ENCODE data around the gene CTH.

The CTH gene

DNA sequence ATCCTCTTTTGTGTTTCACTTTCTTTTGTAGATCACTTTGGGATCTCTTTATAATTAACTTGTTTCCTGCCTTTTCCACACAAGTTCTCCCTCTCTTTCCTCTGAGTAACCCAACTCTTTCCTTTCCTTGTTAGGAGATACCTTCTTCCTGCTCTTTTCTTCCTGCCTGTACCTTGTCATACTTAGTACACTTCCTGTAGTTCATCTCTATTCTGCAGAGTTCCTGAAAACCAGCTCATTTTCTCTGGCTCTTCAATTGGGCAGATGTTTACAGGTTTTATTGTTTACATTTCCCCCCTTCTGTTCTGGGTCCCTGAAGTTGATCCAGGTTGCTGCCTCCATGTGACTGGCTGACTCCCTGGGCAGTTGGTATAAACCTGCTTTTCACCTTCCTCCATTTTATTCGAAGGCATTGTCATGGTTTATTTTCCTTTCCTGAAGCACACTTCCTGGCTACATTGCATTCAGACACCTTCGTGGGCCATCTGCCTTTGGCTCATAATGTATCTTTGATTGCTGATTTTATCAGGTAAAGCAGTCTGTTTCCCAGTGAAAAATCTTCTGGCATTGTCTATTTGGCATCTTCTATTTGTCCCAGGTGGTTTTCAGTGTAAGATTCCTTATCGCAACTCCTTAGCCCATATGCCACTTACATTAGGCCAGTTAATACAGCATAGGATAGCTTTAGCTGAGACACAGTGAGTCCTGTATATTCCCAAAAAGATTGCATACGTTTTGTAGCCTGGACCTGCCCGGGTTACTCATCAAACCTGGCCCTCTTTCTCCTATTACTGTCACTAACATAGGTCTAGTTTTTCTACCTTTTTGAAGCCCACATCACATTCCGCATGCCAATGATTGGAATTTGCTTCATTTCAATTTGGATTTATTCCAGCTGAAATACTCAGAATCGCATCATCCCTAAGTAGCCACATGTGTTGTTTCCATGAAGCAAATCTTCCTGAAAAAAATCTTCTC lies 15.4 kb downstream of the CTH start:
- TF ChIP-seq, protein P1, sequence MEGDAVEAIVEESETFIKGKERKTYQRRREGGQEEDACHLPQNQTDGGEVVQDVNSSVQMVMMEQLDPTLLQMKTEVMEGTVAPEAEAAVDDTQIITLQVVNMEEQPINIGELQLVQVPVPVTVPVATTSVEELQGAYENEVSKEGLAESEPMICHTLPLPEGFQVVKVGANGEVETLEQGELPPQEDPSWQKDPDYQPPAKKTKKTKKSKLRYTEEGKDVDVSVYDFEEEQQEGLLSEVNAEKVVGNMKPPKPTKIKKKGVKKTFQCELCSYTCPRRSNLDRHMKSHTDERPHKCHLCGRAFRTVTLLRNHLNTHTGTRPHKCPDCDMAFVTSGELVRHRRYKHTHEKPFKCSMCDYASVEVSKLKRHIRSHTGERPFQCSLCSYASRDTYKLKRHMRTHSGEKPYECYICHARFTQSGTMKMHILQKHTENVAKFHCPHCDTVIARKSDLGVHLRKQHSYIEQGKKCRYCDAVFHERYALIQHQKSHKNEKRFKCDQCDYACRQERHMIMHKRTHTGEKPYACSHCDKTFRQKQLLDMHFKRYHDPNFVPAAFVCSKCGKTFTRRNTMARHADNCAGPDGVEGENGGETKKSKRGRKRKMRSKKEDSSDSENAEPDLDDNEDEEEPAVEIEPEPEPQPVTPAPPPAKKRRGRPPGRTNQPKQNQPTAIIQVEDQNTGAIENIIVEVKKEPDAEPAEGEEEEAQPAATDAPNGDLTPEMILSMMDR (IDR thresholded peaks at IDR 0.05; ENCODE audit: low read depth, low read length, missing control alignments) = no peak
- in situ Hi-C loops (cut with HindIII; ENCODE audit: low sequenced_read_pairs) = no loop called here
- H3K4me3 ChIP-seq (ENCODE audit: low read depth, low read length) = no peak overlapping the region
- DNase-seq (ENCODE audit: low read depth) = no peak

DNA sequence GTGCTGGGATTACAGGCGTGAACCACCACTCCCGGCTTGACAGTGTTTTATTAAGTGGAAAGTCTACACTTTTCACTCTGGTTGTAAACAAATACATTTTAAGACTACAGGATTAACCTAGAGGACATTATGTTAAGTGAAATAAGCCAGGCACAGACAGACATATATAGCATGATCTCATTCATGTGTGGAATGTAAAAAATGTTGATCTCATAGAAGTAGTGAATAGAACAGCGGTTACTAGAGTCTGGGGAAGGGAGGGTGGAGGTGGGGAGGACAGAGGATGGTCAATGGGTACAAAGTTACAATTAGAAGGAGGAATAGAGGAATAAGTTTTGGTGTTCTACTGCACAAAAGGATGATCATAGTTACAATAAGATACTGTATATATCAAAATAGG lies 16.9 kb downstream of the CTH start:
- TF ChIP-seq, protein P1 (IDR thresholded peaks at IDR 0.05; ENCODE audit: low read depth, low read length, missing control alignments) = no peak
- in situ Hi-C loops (cut with HindIII; ENCODE audit: low sequenced_read_pairs) = no loop called here
- no peak for DNase-seq (ENCODE audit: low read depth)
- no peak overlapping the region for H3K4me3 ChIP-seq (ENCODE audit: low read depth, low read length)

DNA sequence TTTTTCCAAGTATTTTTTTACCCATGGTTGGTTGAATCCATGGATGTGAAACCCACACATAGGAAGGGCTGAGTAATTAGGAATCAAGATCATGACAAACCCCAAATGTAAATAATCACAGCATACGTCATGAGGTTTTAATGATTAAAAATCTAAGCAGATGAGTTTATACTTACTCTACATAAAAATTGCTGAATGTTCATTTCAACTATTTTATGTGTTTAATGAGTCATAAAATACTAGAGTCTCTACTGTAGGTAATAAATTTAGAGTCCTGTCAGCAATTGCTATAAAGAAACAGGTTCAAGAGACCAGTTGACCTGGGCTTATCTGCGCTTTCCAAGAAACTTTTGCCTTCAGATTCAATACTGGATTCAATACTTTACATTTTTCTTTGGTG lies 18.2 kb downstream of the CTH start:
- DNase-seq (ENCODE audit: low read depth) = no peak
- TF ChIP-seq, protein P1 (IDR thresholded peaks at IDR 0.05; ENCODE audit: low read depth, low read length, missing control alignments) = no peak
- H3K4me3 ChIP-seq (ENCODE audit: low read depth, low read length) = no peak overlapping the region
- in situ Hi-C loops (cut with HindIII; ENCODE audit: low sequenced_read_pairs) = no loop called here

DNA sequence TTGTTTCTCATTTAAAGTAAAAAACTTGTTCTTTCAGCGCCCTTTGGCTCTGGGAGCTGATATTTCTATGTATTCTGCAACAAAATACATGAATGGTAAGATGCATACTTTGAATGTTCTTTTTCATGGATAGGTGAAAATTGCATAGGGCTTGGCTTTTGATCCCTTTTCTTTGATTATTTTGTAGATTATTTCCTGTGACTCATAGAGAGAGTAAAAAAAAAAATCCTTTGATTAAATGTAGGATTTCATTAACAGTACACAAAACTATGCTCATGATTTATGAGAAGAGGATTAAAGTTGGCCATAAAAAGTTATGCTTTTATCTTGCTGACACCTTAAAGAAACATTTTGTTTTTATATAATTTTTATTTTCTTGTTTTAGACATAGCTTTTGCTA lies 18.7 kb downstream of the CTH start:
- TF ChIP-seq, protein P1 (IDR thresholded peaks at IDR 0.05; ENCODE audit: low read depth, low read length, missing control alignments) = no peak
- no peak for DNase-seq (ENCODE audit: low read depth)
- H3K4me3 ChIP-seq (ENCODE audit: low read depth, low read length) = no peak overlapping the region
- in situ Hi-C loops (cut with HindIII; ENCODE audit: low sequenced_read_pairs) = no loop called here

DNA sequence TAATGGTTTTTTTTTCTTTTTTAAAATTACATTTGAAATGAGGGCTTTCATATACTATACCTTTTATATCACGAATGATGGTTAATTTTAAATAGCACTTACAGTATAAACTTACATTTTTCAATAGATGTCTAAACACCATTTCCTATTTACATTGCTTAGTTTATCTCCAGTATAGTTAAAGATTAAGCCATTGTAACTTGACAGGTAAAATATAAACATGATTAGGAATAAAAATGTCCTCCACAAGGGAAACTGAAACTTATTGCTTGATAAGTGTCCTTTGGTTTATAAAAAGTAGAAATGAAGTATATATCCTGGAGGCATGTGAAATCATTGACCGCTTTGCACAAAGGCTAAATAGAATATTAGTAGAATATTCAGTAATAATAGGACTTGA lies 20.2 kb downstream of the CTH start:
- DNase-seq (ENCODE audit: low read depth) = no peak
- in situ Hi-C loops (cut with HindIII; ENCODE audit: low sequenced_read_pairs) = no loop called here

DNA sequence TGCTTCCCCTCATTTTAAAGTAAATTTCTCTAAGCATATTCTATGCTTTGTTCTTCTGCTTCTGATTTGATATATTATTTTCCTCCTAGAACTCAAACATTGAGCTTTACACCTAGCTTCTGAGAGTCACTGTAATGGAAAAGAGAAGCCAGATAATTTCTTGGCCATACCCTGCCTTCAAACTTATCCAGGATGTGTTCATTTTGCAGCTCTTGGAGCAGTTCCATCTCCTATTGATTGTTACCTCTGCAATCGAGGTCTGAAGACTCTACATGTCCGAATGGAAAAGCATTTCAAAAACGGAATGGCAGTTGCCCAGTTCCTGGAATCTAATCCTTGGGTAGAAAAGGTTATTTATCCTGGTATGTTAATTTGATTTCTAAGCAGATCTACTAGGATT lies 20.8 kb downstream of the CTH start:
- no peak for DNase-seq (ENCODE audit: low read depth)
- TF ChIP-seq, protein P1 (IDR thresholded peaks at IDR 0.05; ENCODE audit: low read depth, low read length, missing control alignments) = no peak
- in situ Hi-C loops (cut with HindIII; ENCODE audit: low sequenced_read_pairs) = no loop called here
- no peak overlapping the region for H3K4me3 ChIP-seq (ENCODE audit: low read depth, low read length)

More for the DNA sequence above, 20.2 kb downstream of the CTH start:
- TF ChIP-seq, protein P1 (IDR thresholded peaks at IDR 0.05; ENCODE audit: low read depth, low read length, missing control alignments) = no peak
- H3K4me3 ChIP-seq (ENCODE audit: low read depth, low read length) = no peak overlapping the region
